HepG2 (cell line): Measurements from ENCODE around the gene RCOR1. TPM values are rescaled to one million over a fixed set of nuclear protein-coding genes. Genes with fewer than 3 reads are reported as not detected.
"Not testable (repeated sequence)": the region's sequence is repeated elsewhere in the genome, so short reads cannot be mapped to it uniquely, and the experiment has no call there.

Experiments
- ATAC-seq: fragments of 200-7000 bp; cut with Tn5 transposase; 3 replicates; pipeline ENCODE4 v1.9.1; 2020; ENCODE audit warnings: mild to moderate bottlenecking, moderate library complexity
- BruUV-seq: library from RNA; stranded (reverse); fragments of 400-500 nt; replicated peaks from 2 replicates; lab custom pipeline; 2021; lab: Mats Ljungman, UMichigan
- CTCF ChIA-PET: fragments of 300-600 bp; formaldehyde crosslinking; extraction: SDS; loops from one replicate; lab custom pipeline; 2021; ENCODE audit warnings: low total read pairs, inconsistent platforms, low intra/inter-chr PET ratio; lab: Yijun Ruan, JAX
- POLR2A ChIA-PET: fragments of 350-600 bp; sonication (Branson Sonifier 250); formaldehyde crosslinking; loops from one replicate; lab custom pipeline; 2020; ENCODE audit warnings: antibody characterized with exemption, inconsistent platforms; lab: Yijun Ruan, JAX
- DNase-seq: peaks from one replicate; pipeline ENCODE4 v3.0.0-alpha.2; 2015; ENCODE audit warnings: low spot score
- FAIRE-seq: peaks from 3 replicates; lab custom pipeline; 2011; peaks lifted over from hg19 to GRCh38; lab: Jason Lieb, UNC
- H2AFZ ChIP-seq: one replicate; pipeline ENCODE4 v1.6.1; 2011; ENCODE audit warnings: low read length, inconsistent platforms
- H3K27ac ChIP-seq: fragments of 300-600 bp; 3 replicates; pipeline ENCODE4 v1.8.0; 2011; ENCODE audit warnings: mixed run types, mild to moderate bottlenecking, mixed read lengths, low read length, inconsistent platforms; ENCODE audit not compliant: insufficient read depth; ENCODE audit errors: extremely low read length
- H3K27me3 ChIP-seq, 2 experiments: fragments of 200-600 bp in 1 of 2; 2 replicates in 1 of 2; 3 replicates in 1 of 2; pipeline versions ENCODE4 v1.6.0 to v1.8.0; 2011; ENCODE audit warnings: low read length in 2 of 2, mild to moderate bottlenecking in 2 of 2, moderate library complexity in 2 of 2, inconsistent platforms in 1 of 2; ENCODE audit not compliant: insufficient read depth in 2 of 2, control insufficient read depth in 1 of 2
- H3K36me3 ChIP-seq, 2 experiments: fragments of 200-600 bp in 1 of 2; replicated peaks in 1 of 2; 2 replicates in 1 of 2; 3 replicates in 1 of 2; pipeline versions ENCODE4 v1.5.1 to v1.8.0; 2011; ENCODE audit warnings: low read length in 2 of 2, inconsistent platforms in 1 of 2; ENCODE audit not compliant: insufficient read depth in 2 of 2, control insufficient read depth in 1 of 2
- H3K4me1 ChIP-seq: 2 replicates; pipeline ENCODE4 v1.5.1; 2012; ENCODE audit warnings: low read length, inconsistent platforms; ENCODE audit not compliant: insufficient read depth
- H3K4me2 ChIP-seq: 2 replicates; pipeline ENCODE4 v1.6.0; 2011; ENCODE audit warnings: low read depth, low read length, inconsistent platforms
- H3K4me3 ChIP-seq, 3 experiments: fragments of 200-600 bp in 1 of 3; sonication (generic), shearing (Covaris generic) in 1 of 3; replicated peaks in 1 of 3; 2 replicates each; pipeline ENCODE4 v1.5.1; 2011 to 2016; ENCODE audit warnings: low read length in 3 of 3, inconsistent platforms in 2 of 3, low read depth in 2 of 3, mild to moderate bottlenecking in 2 of 3, control low read depth in 1 of 3, mixed read lengths in 1 of 3; ENCODE audit not compliant: insufficient read depth in 1 of 3
- H3K79me2 ChIP-seq: one replicate; pipeline ENCODE4 v1.6.1; 2011; ENCODE audit warnings: low read length, inconsistent platforms; ENCODE audit not compliant: insufficient read depth
- H3K9ac ChIP-seq: 2 replicates; pipeline ENCODE4 v1.6.0; 2011; ENCODE audit warnings: mild to moderate bottlenecking, low read depth, low read length, inconsistent platforms; ENCODE audit not compliant: insufficient read depth
- H3K9me3 ChIP-seq: 2 replicates; pipeline ENCODE4 v1.5.1; 2012; ENCODE audit warnings: mild to moderate bottlenecking, low read length
- H4K20me1 ChIP-seq: 2 replicates; pipeline ENCODE4 v1.6.0; 2011; ENCODE audit warnings: inconsistent platforms, mild to moderate bottlenecking, low read length, moderate library complexity; ENCODE audit not compliant: insufficient read depth
- AGO2 ChIP-seq: fragments of 200-400 bp; formaldehyde crosslinking; optimal IDR thresholded peaks from 2 replicates; pipeline ENCODE3; 2017; ENCODE audit warnings: mild to moderate bottlenecking, low read depth, low read length, moderate library complexity
- ATF7 ChIP-seq, 2 experiments: fragments of 450-650 bp in 1 of 2; sonication (generic) in 1 of 2; formaldehyde crosslinking in 1 of 2; IDR thresholded peaks; 2 replicates each; pipeline versions ENCODE4 v1.4.0 to v1.6.1; 2016 to 2020; ENCODE audit warnings: antibody characterized with exemption in 1 of 2, mild to moderate bottlenecking in 1 of 2, missing genetic modification reagents in 1 of 2
- DNMT3B ChIP-seq: conservative IDR thresholded peaks from 2 replicates; pipeline ENCODE4 v1.6.1; 2016; ENCODE audit warnings: missing biosample characterization, control low read depth
- GATAD1 ChIP-seq: IDR thresholded peaks from 2 replicates; pipeline ENCODE4 v1.6.1; 2016; ENCODE audit warnings: missing genetic modification reagents, missing compliant biosample characterization
- RBAK ChIP-seq: sonication (generic); formaldehyde crosslinking; IDR thresholded peaks from 2 replicates; pipeline ENCODE4 v1.5.1; 2020; ENCODE audit warnings: mild to moderate bottlenecking, missing genetic modification reagents
- ZNF749 ChIP-seq: sonication (generic); formaldehyde crosslinking; IDR thresholded peaks from 2 replicates; pipeline ENCODE4 v1.8.0; 2022; ENCODE audit warnings: mild to moderate bottlenecking, missing genetic modification reagents, moderate library complexity, borderline replicate concordance
- WGBS: methylation state at CpG from one replicate; pipeline ENCODE4 v1.1.6; 2017; ENCODE audit warnings: low lambda C conversion rate; 5-methylcytosine and 5-hydroxymethylcytosine counted together
- in situ Hi-C: cut with HindIII; loops from 2 replicates; pipeline ENCODE4 v1.10.0; 2017; ENCODE audit warnings: low pct_unique_long_range_greater_than_20kb; ENCODE audit not compliant: extremely low pct_ligation_motif_present
- intact Hi-C: fragments of 100-400 bp; cut with micrococcal nuclease; formaldehyde crosslinking; loops from one replicate; pipeline ENCODE4 v1.10.0; 2022; ENCODE audit not compliant: unreplicated experiment
- polyA plus RNA-seq, 8 experiments: library from polyadenylated mRNA; depleted of rRNA in 3 of 8; stranded (reverse) in 7 of 8; unstranded in 1 of 8; fragments of >200 nt; fragmentation: Illumina TruSeq in 4 of 8; extraction: Trizol in 4 of 8; gene quantifications; 2 replicates each; pipeline versions ENCODE4 v1.2.1 to v1.2.3, GENCODE V29; 2011 to 2016; ENCODE audit warnings: low read depth in 4 of 8, missing spikeins in 1 of 8, mixed read lengths in 1 of 8; ENCODE audit not compliant: insufficient read depth in 1 of 8
- total RNA-seq, 5 experiments: library from RNA; depleted of rRNA; stranded (reverse); fragments of >200 nt; fragmentation: Illumina TruSeq; extraction: Trizol; gene quantifications; 2 replicates each; pipeline ENCODE4 v1.2.3, GENCODE V29; 2016; ENCODE audit warnings: low read depth in 1 of 5
- TF ChIP-seq, protein P1 (sequence below): sonication (generic); formaldehyde crosslinking; IDR thresholded peaks from 2 replicates; pipeline ENCODE4 v1.4.0; 2020; ENCODE audit warnings: missing genetic modification reagents, mild to moderate bottlenecking, borderline replicate concordance
- TF ChIP-seq, protein P2 (sequence below): sonication (generic); formaldehyde crosslinking; IDR thresholded peaks from 2 replicates; pipeline ENCODE4 v1.5.0; 2020; ENCODE audit warnings: mild to moderate bottlenecking, missing genetic modification reagents

Gene RCOR1
- total and polyA plus RNA-seq, 2 of the 13 experiments (the other 11 are each of a cell fraction or from before 2014, with no cell fraction given) = 10.2 to 11.1 TPM

DNA sequence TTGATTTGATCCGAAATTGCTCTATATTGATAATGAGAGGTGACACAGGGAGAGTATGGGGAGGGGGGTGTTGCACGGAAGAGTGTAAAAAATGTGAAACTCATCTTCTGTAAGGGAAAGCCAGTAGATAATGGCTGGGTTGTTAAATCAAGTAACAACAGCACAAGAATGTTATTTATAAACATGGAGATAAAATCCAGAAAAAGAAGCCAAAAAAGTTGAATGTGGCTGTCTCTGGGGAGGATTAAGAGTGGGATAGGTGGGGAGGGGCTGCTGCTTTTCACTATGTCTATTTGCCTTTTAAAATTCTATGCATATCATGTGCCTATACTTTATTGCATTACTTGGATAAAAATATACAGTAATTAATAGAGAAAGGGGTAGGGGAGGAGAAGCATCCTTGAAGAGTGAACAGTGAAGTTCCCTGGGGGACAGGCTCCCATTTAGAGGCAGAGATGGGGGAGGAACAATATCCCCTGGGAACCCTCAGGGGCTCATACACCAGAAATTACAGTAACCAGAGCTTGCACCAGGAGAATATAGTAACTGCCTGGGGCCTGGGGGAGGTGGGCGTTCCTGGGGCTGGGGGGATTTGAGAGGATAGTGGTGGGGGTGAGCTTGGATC, 43.7 kb upstream of the RCOR1 start:
- ChIA-PET POLR2A (interaction anchor here (0.6 to 2.1 kb wide), 4 partner anchors 10 to 26 kb away, joined by 3 to 12 read pairs (median 3); no protein-coding TSS in a partner anchor), CTCF (no interaction called here)
- Histone ChIP-seq H3K4me2 (no peak overlapping the region), H3K4me1 (peaks cover 38% of the 10 kb centered on the region), H4K20me1 (no peaks in the 10 kb centered on the region), H3K79me2 (peaks cover 17% of the 10 kb centered on the region), H3K4me3 (no peak overlapping the region), H3K9me3 (no peaks in the 10 kb centered on the region), H3K27ac (no peak overlapping the region), H3K27me3 (no peaks in the 10 kb centered on the region; a peak in 1 of 5 replicates), H3K9ac (no peak overlapping the region)
- BruUV-seq = no TSS peak
- DNase-seq = no peak
- intact Hi-C loops = no loop called here
- in situ Hi-C loops = no loop called here
- WGBS = 92% methylated on average over 3 of the region's 3 CpGs
- TF ChIP-seq DNMT3B (CRISPR knock-in tag) (no peak), GATAD1 (CRISPR knock-in tag) (no peak), ZNF749 (no peak), RBAK (CRISPR knock-in tag) (no peak), AGO2 (no peak), ATF7 (IDR thresholded peaks at IDR 0.05) (no peak), ATF7 (CRISPR knock-in tag; IDR thresholded peaks at IDR 0.05) (no peak)
- TF ChIP-seq, protein P1, sequence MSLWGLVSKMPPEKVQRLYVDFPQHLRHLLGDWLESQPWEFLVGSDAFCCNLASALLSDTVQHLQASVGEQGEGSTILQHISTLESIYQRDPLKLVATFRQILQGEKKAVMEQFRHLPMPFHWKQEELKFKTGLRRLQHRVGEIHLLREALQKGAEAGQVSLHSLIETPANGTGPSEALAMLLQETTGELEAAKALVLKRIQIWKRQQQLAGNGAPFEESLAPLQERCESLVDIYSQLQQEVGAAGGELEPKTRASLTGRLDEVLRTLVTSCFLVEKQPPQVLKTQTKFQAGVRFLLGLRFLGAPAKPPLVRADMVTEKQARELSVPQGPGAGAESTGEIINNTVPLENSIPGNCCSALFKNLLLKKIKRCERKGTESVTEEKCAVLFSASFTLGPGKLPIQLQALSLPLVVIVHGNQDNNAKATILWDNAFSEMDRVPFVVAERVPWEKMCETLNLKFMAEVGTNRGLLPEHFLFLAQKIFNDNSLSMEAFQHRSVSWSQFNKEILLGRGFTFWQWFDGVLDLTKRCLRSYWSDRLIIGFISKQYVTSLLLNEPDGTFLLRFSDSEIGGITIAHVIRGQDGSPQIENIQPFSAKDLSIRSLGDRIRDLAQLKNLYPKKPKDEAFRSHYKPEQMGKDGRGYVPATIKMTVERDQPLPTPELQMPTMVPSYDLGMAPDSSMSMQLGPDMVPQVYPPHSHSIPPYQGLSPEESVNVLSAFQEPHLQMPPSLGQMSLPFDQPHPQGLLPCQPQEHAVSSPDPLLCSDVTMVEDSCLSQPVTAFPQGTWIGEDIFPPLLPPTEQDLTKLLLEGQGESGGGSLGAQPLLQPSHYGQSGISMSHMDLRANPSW = no peak
- TF ChIP-seq, protein P2, sequence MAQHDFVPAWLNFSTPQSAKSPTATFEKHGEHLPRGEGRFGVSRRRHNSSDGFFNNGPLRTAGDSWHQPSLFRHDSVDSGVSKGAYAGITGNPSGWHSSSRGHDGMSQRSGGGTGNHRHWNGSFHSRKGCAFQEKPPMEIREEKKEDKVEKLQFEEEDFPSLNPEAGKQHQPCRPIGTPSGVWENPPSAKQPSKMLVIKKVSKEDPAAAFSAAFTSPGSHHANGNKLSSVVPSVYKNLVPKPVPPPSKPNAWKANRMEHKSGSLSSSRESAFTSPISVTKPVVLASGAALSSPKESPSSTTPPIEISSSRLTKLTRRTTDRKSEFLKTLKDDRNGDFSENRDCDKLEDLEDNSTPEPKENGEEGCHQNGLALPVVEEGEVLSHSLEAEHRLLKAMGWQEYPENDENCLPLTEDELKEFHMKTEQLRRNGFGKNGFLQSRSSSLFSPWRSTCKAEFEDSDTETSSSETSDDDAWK (CRISPR knock-in tag) = no peak
- TF ChIP-seq, all 625 proteins: peak for 0
- no peak overlapping the region for H2AFZ ChIP-seq
- FAIRE-seq = no peak
- no peak for ATAC-seq
- H3K36me3 ChIP-seq = 0 out of 5 replicates have a peak, but pooled peaks cover 0 to 2% of the 10 kb centered on the region in 2 experiments

DNA sequence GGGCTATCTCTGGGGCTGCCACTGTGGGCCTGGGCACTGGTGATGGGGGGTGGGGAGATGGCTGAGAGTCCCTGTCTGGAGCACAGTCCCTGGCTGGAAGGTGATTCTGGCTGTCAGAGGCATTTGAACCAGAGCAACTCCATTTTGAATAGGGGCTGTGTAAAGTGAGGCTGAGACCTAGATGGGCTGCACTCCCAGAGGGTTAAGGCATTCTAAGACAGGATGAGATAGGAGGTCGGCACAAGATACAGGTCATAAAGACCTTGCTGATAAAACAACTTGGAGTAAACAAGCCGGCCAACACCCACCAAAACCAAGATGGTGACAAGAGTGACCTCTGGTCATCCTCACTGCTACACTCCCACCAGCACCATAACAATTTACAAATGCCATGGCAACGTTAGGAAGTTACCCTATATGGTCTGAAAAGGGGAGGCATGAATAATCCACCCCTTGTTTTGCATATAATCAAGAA, 41.5 kb upstream of the RCOR1 start:
- peaks cover 32% of the 10 kb centered on the region for H3K4me1 ChIP-seq
- H2AFZ ChIP-seq, H4K20me1 ChIP-seq, DNase-seq, H3K27ac ChIP-seq, H3K9me3 ChIP-seq, CTCF ChIA-PET, H3K27me3 ChIP-seq, H3K4me3 ChIP-seq, H3K4me2 ChIP-seq, intact Hi-C loops, H3K36me3 ChIP-seq, POLR2A ChIA-PET, FAIRE-seq, in situ Hi-C loops, ATAC-seq, H3K9ac ChIP-seq, BruUV-seq: not testable (repeated sequence)
- 90% methylated on average over 3 of the region's 3 CpGs for WGBS
- peaks cover 13% of the 10 kb centered on the region for H3K79me2 ChIP-seq
